ENCODE results near the gene BPHL.

DNA sequence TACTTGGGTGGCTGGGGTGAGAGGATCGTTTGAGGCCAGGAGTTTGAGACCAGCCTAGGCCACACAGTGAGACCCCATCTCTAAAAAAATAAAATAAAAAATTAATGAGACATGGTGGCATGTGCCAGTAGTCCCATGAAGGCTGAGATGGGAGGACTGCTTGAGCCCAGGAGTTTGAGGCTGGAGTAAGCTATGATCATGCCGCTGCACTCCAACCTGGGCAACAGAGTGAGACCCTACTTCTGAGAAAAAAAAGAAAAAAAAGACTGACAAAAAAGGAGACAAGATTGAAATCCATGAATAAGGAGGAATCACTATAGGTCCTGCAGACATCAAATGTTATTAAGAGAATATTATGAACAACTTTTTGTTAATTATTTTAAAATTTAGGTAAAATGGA is 23.7 kb upstream of the BPHL start:
- TF ChIP-seq ZFX (IDR thresholded peaks at IDR 0.05) (no peak), POLR2A (IDR thresholded peaks at IDR 0.05; ENCODE audit: borderline replicate concordance, extremely low read depth, insufficient read depth, insufficient read length) (no peak), RAD21 (IDR thresholded peaks at IDR 0.05; ENCODE audit: low read depth) (no peak), POLR2AphosphoS5 (IDR thresholded peaks at IDR 0.05; ENCODE audit: low read depth, low read length) (no peak), CEBPB (IDR thresholded peaks at IDR 0.05; ENCODE audit: low read depth) (no peak)
- TF ChIP-seq, protein P1, sequence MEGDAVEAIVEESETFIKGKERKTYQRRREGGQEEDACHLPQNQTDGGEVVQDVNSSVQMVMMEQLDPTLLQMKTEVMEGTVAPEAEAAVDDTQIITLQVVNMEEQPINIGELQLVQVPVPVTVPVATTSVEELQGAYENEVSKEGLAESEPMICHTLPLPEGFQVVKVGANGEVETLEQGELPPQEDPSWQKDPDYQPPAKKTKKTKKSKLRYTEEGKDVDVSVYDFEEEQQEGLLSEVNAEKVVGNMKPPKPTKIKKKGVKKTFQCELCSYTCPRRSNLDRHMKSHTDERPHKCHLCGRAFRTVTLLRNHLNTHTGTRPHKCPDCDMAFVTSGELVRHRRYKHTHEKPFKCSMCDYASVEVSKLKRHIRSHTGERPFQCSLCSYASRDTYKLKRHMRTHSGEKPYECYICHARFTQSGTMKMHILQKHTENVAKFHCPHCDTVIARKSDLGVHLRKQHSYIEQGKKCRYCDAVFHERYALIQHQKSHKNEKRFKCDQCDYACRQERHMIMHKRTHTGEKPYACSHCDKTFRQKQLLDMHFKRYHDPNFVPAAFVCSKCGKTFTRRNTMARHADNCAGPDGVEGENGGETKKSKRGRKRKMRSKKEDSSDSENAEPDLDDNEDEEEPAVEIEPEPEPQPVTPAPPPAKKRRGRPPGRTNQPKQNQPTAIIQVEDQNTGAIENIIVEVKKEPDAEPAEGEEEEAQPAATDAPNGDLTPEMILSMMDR (IDR thresholded peaks at IDR 0.05 in 2 of 3, conservative IDR thresholded peaks at IDR 0.05 in 1 of 3; ENCODE audit: borderline replicate concordance in 1 of 3, insufficient read depth in 1 of 3, low read depth in 2 of 3, low read length in 2 of 3), result no peak
- TF ChIP-seq, protein P2, sequence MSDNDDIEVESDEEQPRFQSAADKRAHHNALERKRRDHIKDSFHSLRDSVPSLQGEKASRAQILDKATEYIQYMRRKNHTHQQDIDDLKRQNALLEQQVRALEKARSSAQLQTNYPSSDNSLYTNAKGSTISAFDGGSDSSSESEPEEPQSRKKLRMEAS (IDR thresholded peaks at IDR 0.05), result no peak

Measured in HCT116 (cell line).